ENCODE results near the gene ZBTB7C. TPM values are rescaled to one million over a fixed set of nuclear protein-coding genes. Genes with fewer than 3 reads are reported as not detected.

Gene ZBTB7C
- total and polyA plus RNA-seq, 2 of the 8 experiments (the other 6 are each of a cell fraction or from before 2014, with no cell fraction given) = 0.15 to 0.45 TPM

DNA sequence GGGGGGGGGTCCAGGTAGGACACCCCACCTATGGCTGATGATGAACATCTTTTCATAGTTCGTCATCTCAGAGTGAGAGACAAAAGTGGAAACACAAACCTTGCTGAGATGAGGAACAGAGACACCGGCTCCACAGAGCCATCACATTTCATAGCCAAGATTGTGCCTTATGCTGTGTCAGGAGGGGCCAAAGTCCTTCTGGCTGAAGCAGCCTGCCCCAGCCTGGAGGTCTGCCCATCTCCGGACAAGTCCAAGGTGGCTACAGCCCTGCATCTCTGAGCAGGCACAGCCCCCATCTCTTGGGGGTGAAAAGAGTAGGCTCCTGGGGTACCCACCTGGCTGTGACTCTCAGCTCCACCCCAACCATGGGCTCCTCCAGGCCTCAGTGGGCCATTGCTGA, 70.3 kb downstream of the ZBTB7C start (continued):
- TF ChIP-seq, protein P1, sequence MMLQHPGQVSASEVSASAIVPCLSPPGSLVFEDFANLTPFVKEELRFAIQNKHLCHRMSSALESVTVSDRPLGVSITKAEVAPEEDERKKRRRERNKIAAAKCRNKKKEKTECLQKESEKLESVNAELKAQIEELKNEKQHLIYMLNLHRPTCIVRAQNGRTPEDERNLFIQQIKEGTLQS (IDR thresholded peaks at IDR 0.05; ENCODE audit: insufficient read depth, low read depth, low read length) = no peak
- TF ChIP-seq CBX8 (IDR thresholded peaks at IDR 0.05; ENCODE audit: borderline replicate concordance, low read depth, low read length) (no peak), HDAC2 (IDR thresholded peaks at IDR 0.05; ENCODE audit: borderline replicate concordance in 1 of 2, low read depth in 2 of 2, low read length in 2 of 2) (no peak), JUN (IDR thresholded peaks at IDR 0.05; ENCODE audit: low read depth, low read length) (no peak), CHD2 (IDR thresholded peaks at IDR 0.05; ENCODE audit: low read length) (no peak), ZNF274 (IDR thresholded peaks at IDR 0.05; ENCODE audit: borderline replicate concordance, extremely low read depth, low read length) (no peak), SIX5 (IDR thresholded peaks at IDR 0.05; ENCODE audit: low read depth, low read length) (no peak)
